ENCODE measurements around the gene CKMT2. TPM values are rescaled to one million over a fixed set of nuclear protein-coding genes. Genes with fewer than 3 reads are reported as not detected.

CKMT2 gene
- total RNA-seq, 1 experiment from 2014 or later: not detected

GRCh38 chr5:81241961-81242648, 9.0 kb downstream of the CKMT2 start:
- CTCF ChIA-PET: interaction anchor here (0.6 to 1.6 kb wide), 4 partner anchors 43 to 131 kb away, joined by 3 to 8 read pairs (median 4); no protein-coding TSS in a partner anchor
- Mint-ChIP-seq H3K27ac (ENCODE audit: low read depth, unreplicated experiment) (no peak overlapping the region), H3K27me3 (ENCODE audit: insufficient read depth, unreplicated experiment) (no peaks in the 10 kb centered on the region), H3K4me3 (ENCODE audit: unreplicated experiment) (no peak overlapping the region), H3K4me1 (ENCODE audit: insufficient read depth, unreplicated experiment) (peaks cover 15% of the 10 kb centered on the region), H3K9me3 (ENCODE audit: unreplicated experiment) (no peaks in the 10 kb centered on the region), H3K36me3 (ENCODE audit: insufficient read depth, unreplicated experiment) (peaks cover 6% of the 10 kb centered on the region)
- intact Hi-C loops (cut with micrococcal nuclease): loop anchor here (10.0 kb wide), 1 partner anchor 53 kb away; no protein-coding TSS in a partner anchor
- TF ChIP-seq, protein P1, sequence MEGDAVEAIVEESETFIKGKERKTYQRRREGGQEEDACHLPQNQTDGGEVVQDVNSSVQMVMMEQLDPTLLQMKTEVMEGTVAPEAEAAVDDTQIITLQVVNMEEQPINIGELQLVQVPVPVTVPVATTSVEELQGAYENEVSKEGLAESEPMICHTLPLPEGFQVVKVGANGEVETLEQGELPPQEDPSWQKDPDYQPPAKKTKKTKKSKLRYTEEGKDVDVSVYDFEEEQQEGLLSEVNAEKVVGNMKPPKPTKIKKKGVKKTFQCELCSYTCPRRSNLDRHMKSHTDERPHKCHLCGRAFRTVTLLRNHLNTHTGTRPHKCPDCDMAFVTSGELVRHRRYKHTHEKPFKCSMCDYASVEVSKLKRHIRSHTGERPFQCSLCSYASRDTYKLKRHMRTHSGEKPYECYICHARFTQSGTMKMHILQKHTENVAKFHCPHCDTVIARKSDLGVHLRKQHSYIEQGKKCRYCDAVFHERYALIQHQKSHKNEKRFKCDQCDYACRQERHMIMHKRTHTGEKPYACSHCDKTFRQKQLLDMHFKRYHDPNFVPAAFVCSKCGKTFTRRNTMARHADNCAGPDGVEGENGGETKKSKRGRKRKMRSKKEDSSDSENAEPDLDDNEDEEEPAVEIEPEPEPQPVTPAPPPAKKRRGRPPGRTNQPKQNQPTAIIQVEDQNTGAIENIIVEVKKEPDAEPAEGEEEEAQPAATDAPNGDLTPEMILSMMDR (IDR thresholded peaks at IDR 0.05; ENCODE audit: unreplicated experiment): no peak
- no peak for DNase-seq (ENCODE audit: unreplicated experiment)
- POLR2A ChIA-PET: no interaction called here
- BruUV-seq (replicated peaks): no TSS peak

- peaks cover 6% of the 10 kb centered on the region for H3K36me3 Mint-ChIP-seq (ENCODE audit: insufficient read depth, unreplicated experiment)
- ChIA-PET POLR2A (no interaction called here), CTCF (interaction anchor here (1.0 to 1.6 kb wide), 3 partner anchors 43 to 59 kb away, joined by 3 to 8 read pairs (median 5); partner anchors contain the start of gene ZCCHC9)
- TF ChIP-seq, protein P1 (IDR thresholded peaks at IDR 0.05; ENCODE audit: unreplicated experiment): no peak
- no peaks in the 10 kb centered on the region for H3K27me3 Mint-ChIP-seq (ENCODE audit: insufficient read depth, unreplicated experiment)
- DNase-seq (ENCODE audit: unreplicated experiment): no peak
- H3K4me3 Mint-ChIP-seq (ENCODE audit: unreplicated experiment): no peak overlapping the region
- no peak overlapping the region for H3K27ac Mint-ChIP-seq (ENCODE audit: low read depth, unreplicated experiment)
- intact Hi-C loops (cut with micrococcal nuclease): loop anchor here (10.0 kb wide), 1 partner anchor 52 kb away; no protein-coding TSS in a partner anchor
- H3K9me3 Mint-ChIP-seq (ENCODE audit: unreplicated experiment): no peaks in the 10 kb centered on the region
- peaks cover 15% of the 10 kb centered on the region for H3K4me1 Mint-ChIP-seq (ENCODE audit: insufficient read depth, unreplicated experiment)
- BruUV-seq (replicated peaks): no TSS peak
These were observed 9.8 kb downstream of the CKMT2 start for GRCh38 chr5:81242906-81243436.

- H3K27me3 Mint-ChIP-seq (ENCODE audit: insufficient read depth, unreplicated experiment): no peaks in the 10 kb centered on the region
- no peak overlapping the region for H3K27ac Mint-ChIP-seq (ENCODE audit: low read depth, unreplicated experiment)
- no peaks in the 10 kb centered on the region for H3K9me3 Mint-ChIP-seq (ENCODE audit: unreplicated experiment)
- intact Hi-C loops (cut with micrococcal nuclease): loop anchor here (10.0 kb wide), 1 partner anchor 50 kb away; no protein-coding TSS in a partner anchor
- H3K4me3 Mint-ChIP-seq (ENCODE audit: unreplicated experiment): no peak overlapping the region
- peaks cover 6% of the 10 kb centered on the region for H3K36me3 Mint-ChIP-seq (ENCODE audit: insufficient read depth, unreplicated experiment)
- CTCF ChIA-PET: interaction anchor here (0.5 to 1.0 kb wide), 3 partner anchors 13 to 593 kb away, joined by 3 read pairs; no protein-coding TSS in a partner anchor
- POLR2A ChIA-PET: no interaction called here
- TF ChIP-seq, protein P1 (IDR thresholded peaks at IDR 0.05; ENCODE audit: unreplicated experiment): no peak
- DNase-seq (ENCODE audit: unreplicated experiment): no peak
- BruUV-seq (replicated peaks): no TSS peak
- peaks cover 15% of the 10 kb centered on the region for H3K4me1 Mint-ChIP-seq (ENCODE audit: insufficient read depth, unreplicated experiment)
These were observed 11.3 kb downstream of the CKMT2 start for GRCh38 chr5:81244451-81244850.

- CTCF ChIA-PET: interaction anchor here (0.6 to 2.0 kb wide), 3 partner anchors 52 to 837 kb away, joined by 3 to 9 read pairs (median 3); no protein-coding TSS in a partner anchor
- intact Hi-C loops (cut with micrococcal nuclease): loop anchor here (10.0 kb wide), 1 partner anchor 49 kb away; no protein-coding TSS in a partner anchor
- Mint-ChIP-seq H3K36me3 (ENCODE audit: insufficient read depth, unreplicated experiment) (peaks cover 6% of the 10 kb centered on the region), H3K4me3 (ENCODE audit: unreplicated experiment) (no peak overlapping the region), H3K27ac (ENCODE audit: low read depth, unreplicated experiment) (no peak overlapping the region), H3K27me3 (ENCODE audit: insufficient read depth, unreplicated experiment) (no peaks in the 10 kb centered on the region), H3K9me3 (ENCODE audit: unreplicated experiment) (no peaks in the 10 kb centered on the region), H3K4me1 (ENCODE audit: insufficient read depth, unreplicated experiment) (peaks cover 15% of the 10 kb centered on the region)
- POLR2A ChIA-PET: no interaction called here
- TF ChIP-seq, protein P1 (IDR thresholded peaks at IDR 0.05; ENCODE audit: unreplicated experiment): no peak
- no TSS peak for BruUV-seq (replicated peaks)
- DNase-seq (ENCODE audit: unreplicated experiment): no peak
These were observed 12.7 kb downstream of the CKMT2 start for GRCh38 chr5:81245871-81246235.

Measured in MCF 10A (cell line).